Stimulated activated CD4-positive, alpha-beta T cell treated with anti-CD3 and anti-CD28 coated beads, Interleukin-1b, Interleukin-23, amount 100 ng/mL, for 48 hours (primary cell): Measurements from ENCODE around the gene ARIH1.
"Not testable (repeated sequence)": the region's sequence is repeated elsewhere in the genome, so short reads cannot be mapped to it uniquely, and the experiment has no call there.

Experiments
- DNase-seq: peaks from one replicate; pipeline ENCODE4 v3.0.0-alpha.2; 2020

Gene ARIH1

GRCh38 chr15:72540606-72541237, 66.6 kb downstream of the ARIH1 start:
- DNase-seq: no peak

DNA sequence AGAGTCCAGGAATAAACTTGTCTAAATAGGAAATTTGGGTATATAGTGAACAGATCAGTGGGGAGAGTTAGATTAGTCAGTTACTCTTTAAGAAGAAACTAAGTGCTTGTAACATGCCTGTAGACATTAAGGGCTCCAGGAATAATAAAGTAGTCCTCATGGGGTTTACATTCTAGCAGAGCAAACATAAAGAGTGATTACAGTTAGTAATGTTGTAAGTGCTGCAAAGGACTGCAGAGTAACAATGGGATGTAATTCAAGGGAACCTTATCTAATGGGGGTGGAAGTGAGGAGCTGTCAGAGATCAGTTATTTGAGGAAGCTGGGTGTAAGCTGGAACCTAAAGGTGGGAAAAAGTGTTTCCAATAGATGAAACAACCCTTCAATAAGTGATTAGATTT, 67.5 kb downstream of the ARIH1 start:
- DNase-seq: no peak

DNA sequence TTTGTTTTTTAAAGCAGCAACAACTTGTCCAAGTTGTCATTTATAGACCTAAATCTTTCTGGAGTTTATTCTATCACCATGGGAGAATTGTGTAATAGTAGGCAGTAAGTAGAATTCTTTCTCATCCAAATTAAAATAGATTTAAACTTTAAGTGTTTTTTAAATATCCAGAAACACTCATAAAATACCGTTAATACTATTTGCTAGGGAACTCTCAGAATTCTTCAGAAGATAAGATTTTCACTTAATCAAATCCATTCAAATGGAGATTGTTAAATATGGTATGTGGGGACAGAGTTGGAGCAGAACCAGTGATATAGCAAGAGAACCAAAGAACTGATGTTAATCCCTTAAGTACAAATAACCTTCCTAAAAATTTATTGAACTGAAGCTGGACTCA, 71.0 kb downstream of the ARIH1 start:
- DNase-seq: no peak

- peak; percentile 58 for DNase-seq
Measured at GRCh38 chr15:72554471-72555425, 80.6 kb downstream of the ARIH1 start.

GRCh38 chr15:72559781-72560180, 85.7 kb downstream of the ARIH1 start:
- no peak for DNase-seq

DNA sequence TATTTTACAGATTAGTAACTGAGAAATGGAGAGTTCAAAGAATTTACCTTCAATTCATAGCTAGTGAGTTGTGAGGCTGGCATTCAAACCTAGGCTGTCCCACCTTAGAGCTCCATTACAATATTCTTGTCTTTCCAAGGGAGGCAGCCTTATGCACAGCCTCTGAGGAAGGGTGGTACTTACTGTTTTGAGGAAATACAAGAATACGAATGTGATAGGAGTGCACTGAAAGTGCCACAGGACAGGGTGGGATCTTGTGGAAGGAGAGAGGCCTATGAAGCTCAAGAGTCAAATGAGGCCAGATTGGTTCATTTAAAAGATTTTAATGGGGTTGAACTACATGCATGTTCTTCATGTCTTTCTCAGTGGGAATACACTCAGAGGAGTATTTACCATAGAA, 86.3 kb downstream of the ARIH1 start:
- DNase-seq: no peak

DNA sequence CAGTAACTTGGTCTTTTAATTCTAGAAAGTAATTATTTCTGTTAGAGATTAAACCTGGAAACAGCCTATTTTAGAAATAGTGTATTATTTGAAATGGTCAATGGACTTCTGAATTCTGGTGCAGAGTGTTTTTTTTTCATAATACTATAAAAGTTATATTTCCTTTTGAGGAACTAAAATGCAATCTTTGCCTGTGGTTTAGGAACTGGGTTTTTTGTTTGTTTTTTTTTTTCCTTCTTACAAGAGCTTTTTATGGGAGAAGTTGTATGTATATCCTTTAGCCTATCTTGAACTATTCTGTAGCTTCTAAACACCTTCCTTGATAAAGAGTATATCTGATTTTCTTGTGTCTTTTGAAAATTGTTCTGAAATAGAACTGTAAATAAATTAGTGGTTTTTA, 88.3 kb downstream of the ARIH1 start:
- DNase-seq: no peak

DNA sequence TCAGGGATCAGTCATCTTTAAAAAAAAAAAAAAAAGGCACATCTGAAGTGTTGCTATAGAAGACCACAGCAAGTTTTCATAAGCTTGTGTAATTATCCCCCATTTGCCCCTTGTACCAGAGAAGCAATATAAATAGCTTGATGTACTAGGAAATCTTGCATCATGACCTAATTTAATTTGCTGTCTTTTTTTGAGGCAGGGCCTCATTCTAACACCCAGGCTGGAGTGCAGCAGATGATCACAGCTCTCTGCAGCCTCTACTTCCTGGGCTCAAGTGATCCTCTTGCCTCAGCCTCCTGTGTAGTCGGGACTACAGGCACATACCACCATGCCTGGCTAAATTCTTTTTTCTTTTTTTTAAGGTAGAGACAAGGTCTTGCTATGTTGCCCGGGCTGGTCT, 88.7 kb downstream of the ARIH1 start:
- DNase-seq: no peak

DNA sequence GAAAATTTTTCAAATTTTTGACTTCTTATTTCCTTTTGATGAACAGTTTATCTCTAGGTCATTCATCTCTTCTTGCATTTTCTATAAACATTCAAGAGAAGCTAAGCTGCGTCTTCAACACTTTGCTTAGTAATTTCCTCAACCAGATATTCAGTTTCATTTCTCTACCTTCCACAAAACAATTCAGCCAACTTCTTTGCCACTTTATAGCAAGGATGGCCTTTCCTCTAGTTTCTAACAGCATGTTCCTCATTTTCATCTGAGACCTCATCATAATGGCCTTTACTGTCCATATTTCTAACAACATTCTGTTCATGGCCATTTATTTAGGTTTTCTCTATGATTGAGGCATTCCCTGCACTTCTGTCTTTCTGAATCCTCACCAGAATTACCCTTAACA, 90.0 kb downstream of the ARIH1 start:
- no peak for DNase-seq

DNA sequence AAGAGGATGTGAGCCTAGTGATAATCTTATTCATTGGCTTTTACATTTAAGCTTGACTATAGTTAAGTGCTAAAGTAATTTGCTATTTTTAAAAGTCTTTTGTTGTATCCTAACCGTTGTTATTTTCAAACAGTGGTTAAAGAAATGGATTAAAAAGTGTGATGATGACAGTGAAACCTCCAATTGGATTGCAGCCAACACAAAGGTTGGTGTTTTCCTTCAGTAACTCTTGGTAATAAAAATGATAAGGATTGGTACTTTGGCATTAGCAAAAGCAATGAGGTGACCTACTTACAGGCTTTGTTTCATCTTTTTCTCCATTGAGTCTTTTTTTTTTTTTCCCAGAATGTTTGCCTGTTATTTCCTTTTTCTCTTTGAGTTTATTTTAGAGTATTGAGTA, 92.8 kb downstream of the ARIH1 start:
- no peak for DNase-seq

DNA sequence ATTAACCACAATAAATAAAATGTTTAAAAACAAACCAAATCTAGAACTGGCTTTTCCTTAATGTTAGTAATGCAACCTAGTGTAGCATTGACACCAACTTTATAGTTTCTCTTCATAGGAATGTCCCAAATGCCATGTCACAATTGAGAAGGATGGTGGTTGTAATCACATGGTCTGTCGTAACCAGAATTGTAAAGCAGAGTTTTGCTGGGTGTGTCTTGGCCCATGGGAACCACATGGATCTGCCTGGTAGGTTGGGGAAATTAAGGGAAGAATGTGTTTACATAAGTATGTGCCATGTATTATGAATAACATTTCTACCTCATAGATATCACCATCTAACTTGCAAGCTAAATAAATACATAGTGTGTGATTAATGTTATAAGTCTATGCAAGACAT, 95.9 kb downstream of the ARIH1 start:
- no peak for DNase-seq

DNA sequence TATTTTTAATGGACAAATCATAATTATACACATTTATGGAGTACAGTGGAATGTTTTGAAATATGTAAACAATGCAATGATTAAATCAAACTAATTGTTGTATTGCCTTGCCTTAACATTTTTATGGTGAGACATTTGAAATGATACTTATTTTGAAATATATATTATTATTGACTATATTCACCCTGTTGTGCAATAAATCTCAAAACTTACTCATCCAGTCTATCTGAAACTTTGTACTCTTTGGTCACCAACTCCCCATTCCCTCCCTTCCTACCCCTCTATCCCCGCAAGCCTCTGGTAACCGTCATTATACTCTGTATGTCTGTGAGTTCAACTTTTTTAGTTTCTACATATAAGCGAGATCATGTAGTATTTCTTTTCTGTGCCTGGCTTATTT, 105.7 kb downstream of the ARIH1 start:
- no peak for DNase-seq

- no peak for DNase-seq
Measured at GRCh38 chr15:72584006-72584405, 109.9 kb downstream of the ARIH1 start.

GRCh38 chr15:72585025-72585424, 110.9 kb downstream of the ARIH1 start:
- DNase-seq: no peak

DNA sequence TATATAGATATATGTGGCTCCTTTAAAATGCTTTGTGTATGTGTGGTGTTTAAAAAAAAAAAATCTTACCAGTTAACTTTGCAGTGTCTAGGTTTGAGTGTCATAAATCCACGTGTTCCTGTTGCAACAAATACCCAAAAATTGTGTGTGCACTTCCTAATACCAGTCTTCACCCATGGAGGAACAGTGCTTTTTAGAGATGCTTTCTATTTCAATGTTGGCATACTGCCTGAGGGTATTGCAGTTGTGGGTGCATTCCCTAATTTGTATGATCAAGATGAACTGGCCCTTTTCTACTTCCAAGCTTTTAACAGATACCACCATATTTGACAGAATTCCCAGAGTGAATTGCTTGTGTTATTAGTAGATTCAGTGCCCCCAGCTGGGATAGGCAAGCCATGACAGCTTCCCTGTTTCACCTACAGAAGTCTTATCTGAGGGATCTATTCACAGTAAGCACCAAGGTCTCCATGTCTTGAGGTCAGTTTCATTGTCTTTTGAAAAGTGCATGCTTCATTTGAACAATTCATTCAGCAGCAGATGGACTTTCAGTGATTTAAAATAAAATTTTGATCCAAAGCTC, 111.4 kb downstream of the ARIH1 start:
- no peak for DNase-seq

GRCh38 chr15:72588096-72588495, 114.0 kb downstream of the ARIH1 start:
- DNase-seq: no peak

DNA sequence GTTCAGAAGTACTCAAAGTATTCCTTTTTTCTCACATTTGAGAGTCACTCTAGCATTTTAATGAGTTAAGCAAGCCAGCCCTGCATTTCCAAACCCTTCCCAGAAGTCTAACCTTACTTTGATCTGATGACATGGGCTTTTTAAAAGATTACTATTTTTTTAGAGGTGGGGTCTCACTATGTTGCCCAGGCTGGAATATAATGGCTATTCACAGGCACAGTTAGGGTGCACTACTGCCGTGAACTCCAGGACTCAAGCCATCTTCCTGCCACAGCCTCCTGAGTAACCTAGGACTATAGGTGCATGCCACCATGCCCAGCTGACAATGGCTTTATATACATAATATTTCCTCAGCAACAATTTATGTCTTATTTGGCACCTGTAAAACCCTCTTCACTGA, 116.3 kb downstream of the ARIH1 start:
- DNase-seq: no peak

- DNase-seq: no peak
Measured at GRCh38 chr15:72591361-72591760, 117.2 kb downstream of the ARIH1 start.

- DNase-seq: no peak
Measured at GRCh38 chr15:72592097-72592496, 118.0 kb downstream of the ARIH1 start.

DNA sequence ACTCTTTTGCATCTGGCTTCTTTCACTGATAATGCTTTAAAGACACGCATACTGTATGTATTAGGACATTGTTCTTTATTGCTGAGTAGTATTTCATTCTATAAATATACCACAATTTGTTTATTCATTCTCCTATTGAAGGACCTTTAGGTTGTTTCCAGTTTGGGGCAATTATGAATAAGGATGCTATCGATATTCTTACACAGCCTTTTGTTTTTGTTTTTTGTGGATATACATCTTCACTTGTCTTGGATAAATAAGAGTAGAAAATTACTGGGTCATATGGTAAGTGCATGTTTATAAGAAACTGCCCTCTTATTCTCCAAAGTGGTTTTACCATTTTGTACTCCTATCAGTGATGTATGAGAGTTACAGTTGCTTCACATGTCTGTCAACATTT, 118.5 kb downstream of the ARIH1 start:
- DNase-seq: no peak

DNA sequence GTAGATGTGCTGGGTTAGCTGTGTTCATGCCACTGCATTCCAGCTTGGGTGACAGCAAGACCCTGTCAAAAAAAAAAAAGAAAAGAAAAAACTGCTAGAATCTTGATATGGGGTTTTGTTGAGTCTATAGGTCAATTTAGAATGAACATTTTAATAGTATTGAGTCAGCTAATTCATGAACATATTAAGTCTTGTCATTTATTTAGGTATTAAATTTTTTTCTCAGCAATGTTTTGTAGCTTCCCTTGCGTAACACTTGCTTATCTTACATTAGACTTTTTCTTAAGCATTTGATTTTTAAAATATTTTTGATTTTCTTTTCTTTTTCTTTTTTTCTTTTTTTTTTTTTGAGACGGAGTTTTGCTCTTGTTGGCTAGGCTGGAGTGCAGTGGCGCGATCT, 119.7 kb downstream of the ARIH1 start:
- DNase-seq: no peak

DNA sequence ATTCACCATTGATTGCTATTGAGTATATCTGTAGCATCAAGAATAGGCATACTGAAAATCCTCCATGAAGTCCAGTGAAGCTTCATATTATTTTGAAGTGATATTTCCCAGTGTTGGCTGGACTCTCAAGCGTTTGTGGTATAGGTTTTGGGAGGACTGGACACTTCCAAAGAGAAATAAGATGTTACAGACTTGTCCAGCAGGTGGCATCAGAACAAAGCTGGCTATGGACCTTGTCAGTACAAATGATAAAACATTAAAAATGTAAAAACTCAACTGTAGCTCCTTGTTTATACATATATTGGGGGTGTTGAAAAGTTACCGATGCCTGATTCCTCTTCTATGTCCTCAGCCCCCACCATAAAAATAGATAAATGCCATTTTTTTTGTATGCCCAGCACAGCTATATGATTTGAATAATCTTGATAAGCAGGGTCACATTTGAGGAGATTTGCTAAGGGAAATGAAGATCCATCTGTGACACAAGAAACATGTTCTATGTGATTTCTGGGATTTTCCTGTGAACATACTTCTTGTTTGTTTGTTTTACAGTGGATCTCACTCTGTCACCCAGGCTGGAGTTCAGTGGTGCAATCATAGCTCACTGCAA, 125.8 kb downstream of the ARIH1 start:
- no peak for DNase-seq

DNA sequence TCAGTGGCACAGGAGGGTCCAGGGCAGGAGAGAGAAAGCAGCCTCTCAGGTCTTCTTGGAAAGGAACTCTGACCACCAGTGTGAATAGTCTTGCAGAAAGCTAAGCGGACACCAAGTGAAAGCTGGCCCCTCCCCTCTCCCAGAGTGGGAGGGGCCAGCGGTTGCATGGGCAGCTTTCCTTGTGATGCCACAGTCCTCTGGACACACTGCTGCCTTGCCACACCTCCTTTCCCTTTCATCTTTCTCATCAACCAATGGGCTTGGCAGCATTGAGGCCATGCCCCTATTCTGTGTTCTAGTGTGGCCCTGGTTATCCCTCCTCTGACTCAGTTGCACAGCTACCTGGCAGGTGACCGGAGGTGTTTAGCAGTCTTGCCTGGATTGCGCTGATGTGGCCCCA, 130.7 kb downstream of the ARIH1 start:
- DNase-seq: no peak

DNA sequence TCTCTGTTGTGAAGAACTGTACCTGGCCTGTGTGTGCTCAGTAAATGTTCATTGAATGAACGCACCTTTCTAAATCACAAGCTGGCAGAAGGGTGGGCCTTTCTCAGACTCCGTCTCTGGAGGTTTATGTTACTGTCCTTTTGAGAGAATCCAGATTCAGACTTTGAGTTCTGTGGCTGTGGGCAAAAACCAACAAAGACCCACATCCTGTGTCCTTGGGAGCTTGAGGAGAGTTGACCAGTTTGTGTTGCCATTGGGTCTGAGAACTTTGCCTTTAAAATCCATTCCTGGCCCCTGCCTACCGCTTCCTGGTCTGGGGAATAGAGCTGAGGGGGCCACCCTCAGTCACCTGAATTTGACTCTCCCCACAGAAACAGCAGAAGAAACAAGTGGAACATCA, 134.0 kb downstream of the ARIH1 start:
- not testable (repeated sequence) for DNase-seq
